GM12878 (cell line): ENCODE measurements around the gene DCC. TPM values are rescaled to one million over a fixed set of nuclear protein-coding genes. Genes with fewer than 3 reads are reported as not detected.

Experiments used
- ATAC-seq: fragments of 200-7000 bp; cut with Tn5 transposase; 3 replicates; pipeline ENCODE4 v1.9.1; 2020; ENCODE audit warnings: mild to moderate bottlenecking, moderate library complexity
- BruUV-seq: library from RNA; stranded (reverse); fragments of 400-500 nt; replicated peaks from 2 replicates; lab custom pipeline; 2021; lab: Mats Ljungman, UMichigan
- CTCF ChIA-PET: fragments of 300-600 bp; sonication (Branson Sonifier 250); formaldehyde crosslinking; extraction: SDS; loops from one replicate; lab custom pipeline; 2021; ENCODE audit warnings: inconsistent platforms; lab: Yijun Ruan, JAX
- POLR2A ChIA-PET: fragments of 350-600 bp; formaldehyde crosslinking; extraction: SDS; loops from one replicate; lab custom pipeline; 2021; ENCODE audit warnings: inconsistent platforms; lab: Charles Lee
- RAD21 ChIA-PET: fragments of 300-600 bp; sonication (Branson Sonifier 250); formaldehyde crosslinking; loops from one replicate; lab custom pipeline; 2023; ENCODE audit warnings: antibody characterized with exemption; ENCODE audit not compliant: unreplicated experiment; lab: Charles Lee
- SMC1A ChIA-PET: fragments of 300-600 bp; sonication (Branson Sonifier 250); formaldehyde crosslinking; loops from one replicate; lab custom pipeline; 2023; ENCODE audit not compliant: unreplicated experiment, uncharacterized antibody; lab: Charles Lee
- DNase-seq: peaks from one replicate; pipeline ENCODE4 v3.0.0-alpha.2; 2011; ENCODE audit warnings: low read depth, low spot score
- FAIRE-seq: peaks from 3 replicates; lab custom pipeline; 2011; peaks lifted over from hg19 to GRCh38; lab: Jason Lieb, UNC
- H2AFZ ChIP-seq: 2 replicates; pipeline ENCODE4 v1.6.0; 2011; ENCODE audit warnings: low read depth, low read length, control low read depth; ENCODE audit not compliant: control insufficient read depth
- H3K27ac ChIP-seq: 2 replicates; pipeline ENCODE4 v1.5.1; 2011; ENCODE audit warnings: control low read depth; ENCODE audit not compliant: control insufficient read depth, insufficient read depth
- H3K27me3 ChIP-seq, 2 experiments: replicated peaks in 1 of 2; 2 replicates each; pipeline versions ENCODE4 v1.6.0 to v1.6.1; 2011; ENCODE audit warnings: low read length in 1 of 2; ENCODE audit not compliant: control insufficient read depth in 2 of 2, insufficient read depth in 2 of 2
- H3K36me3 ChIP-seq, 2 experiments: 2 replicates each; pipeline ENCODE4 v1.5.1; 2011; ENCODE audit warnings: low read length in 1 of 2; ENCODE audit not compliant: control insufficient read depth in 2 of 2, insufficient read depth in 2 of 2
- H3K4me1 ChIP-seq: 2 replicates; pipeline ENCODE4 v1.6.1; 2011; ENCODE audit warnings: mild to moderate bottlenecking, low read length, moderate library complexity, mixed read lengths; ENCODE audit not compliant: control insufficient read depth, insufficient read depth
- H3K4me2 ChIP-seq: 2 replicates; pipeline ENCODE4 v1.6.0; 2011; ENCODE audit warnings: control low read depth; ENCODE audit not compliant: control insufficient read depth, insufficient read depth
- H3K4me3 ChIP-seq: fragments of 200-600 bp; sonication (generic); 2 replicates; pipeline ENCODE4 v1.5.1; 2016
- H3K79me2 ChIP-seq: 2 replicates; pipeline ENCODE4 v1.6.0; 2011; ENCODE audit warnings: low read length; ENCODE audit not compliant: control insufficient read depth, insufficient read depth
- H3K9ac ChIP-seq: 2 replicates; pipeline ENCODE4 v1.8.0; 2011; ENCODE audit warnings: low read length, control low read depth, mixed read lengths; ENCODE audit not compliant: control insufficient read depth, insufficient read depth
- H3K9me3 ChIP-seq: replicated peaks from 3 replicates; pipeline ENCODE4 v1.5.1; 2011; ENCODE audit warnings: mild to moderate bottlenecking, low read length; ENCODE audit not compliant: control insufficient read depth, insufficient read depth
- H4K20me1 ChIP-seq: 2 replicates; pipeline ENCODE4 v1.6.0; 2011; ENCODE audit not compliant: control insufficient read depth, insufficient read depth
- BRCA1 ChIP-seq: IDR thresholded peaks from 2 replicates; pipeline ENCODE4 v1.6.1; 2011; ENCODE audit warnings: low read depth, low read length, improper control_type of control experiment
- HCFC1 ChIP-seq: fragments of 150-350 bp; IDR thresholded peaks from 2 replicates; pipeline ENCODE4 v1.6.1; 2014; ENCODE audit warnings: low read length
- POU2F2 ChIP-seq: IDR thresholded peaks from 3 replicates; pipeline ENCODE4 v1.6.1; 2011; ENCODE audit warnings: low read depth, mild to moderate bottlenecking, low read length, borderline replicate concordance
- ZBED1 ChIP-seq: IDR thresholded peaks from 2 replicates; pipeline ENCODE4 v1.6.1; 2016; ENCODE audit warnings: borderline replicate concordance
- ZZZ3 ChIP-seq: IDR thresholded peaks from 2 replicates; pipeline ENCODE4 v1.6.1; 2011; ENCODE audit warnings: low read depth; ENCODE audit not compliant: control insufficient read depth, insufficient read length
- WGBS: methylation state at CpG from one replicate; pipeline ENCODE4 v1.1.6; 2016; ENCODE audit warnings: low lambda C conversion rate; ENCODE audit not compliant: insufficient replicate concordance, insufficient coverage; ENCODE audit errors: missing lambda C conversion rate; 5-methylcytosine and 5-hydroxymethylcytosine counted together
- in situ Hi-C: fragments of 300-500 bp; cut with MboI; formaldehyde crosslinking; loops from 9 replicates; pipeline ENCODE4 v1.14.3; 2018; ENCODE audit warnings: mixed read lengths
- intact Hi-C: fragments of 100-400 bp; cut with micrococcal nuclease; formaldehyde crosslinking; loops from one replicate; pipeline ENCODE4 v1.14.2; 2022; ENCODE audit not compliant: unreplicated experiment
- polyA plus RNA-seq, 11 experiments: library from polyadenylated mRNA; depleted of rRNA in 4 of 11; unstranded in 6 of 11; stranded (reverse) in 5 of 11; fragments of >200 nt; fragmentation: Nextera tagmentation in 4 of 11; fragmentation: Illumina TruSeq in 1 of 11; extraction: Ambion mirVana in 4 of 11; extraction: Trizol in 1 of 11; gene quantifications; 1 replicate in 1 of 11; 2 replicates in 10 of 11; pipeline versions ENCODE4 v1.2.1 to v1.2.3, GENCODE V29; 2011 to 2016; ENCODE audit warnings: inconsistent platforms in 2 of 11, missing spikeins in 2 of 11, low read depth in 1 of 11
- total RNA-seq, 4 experiments: library from RNA; depleted of rRNA in 3 of 4; stranded (reverse); fragments of >200 nt in 3 of 4; fragmentation: Illumina TruSeq in 1 of 4; extraction: Trizol in 1 of 4; gene quantifications; 2 replicates each; pipeline versions ENCODE4 v1.2.1 to v1.2.3, GENCODE V29; 2013 to 2021
- TF ChIP-seq, protein P1 (sequence below): fragments of 450-650 bp; IDR thresholded peaks from 2 replicates; pipeline ENCODE4 v1.6.1; 2016; ENCODE audit warnings: mild to moderate bottlenecking, moderate library complexity, borderline replicate concordance
- TF ChIP-seq, protein P2 (sequence below): fragments of 450-650 bp; IDR thresholded peaks from 2 replicates; pipeline ENCODE4 v1.6.1; 2017; ENCODE audit warnings: mild to moderate bottlenecking
- TF ChIP-seq, protein P3 (sequence below): fragments of 450-650 bp; IDR thresholded peaks from 2 replicates; pipeline ENCODE4 v1.6.1; 2018; ENCODE audit warnings: borderline replicate concordance, mild to moderate bottlenecking; ENCODE audit not compliant: partially characterized antibody

DCC gene
- total and polyA plus RNA-seq, 10 of the 15 experiments (the other 5 are each of a cell fraction or from before 2014, with no cell fraction given), result 0.01 TPM; not detected in 9

DNA sequence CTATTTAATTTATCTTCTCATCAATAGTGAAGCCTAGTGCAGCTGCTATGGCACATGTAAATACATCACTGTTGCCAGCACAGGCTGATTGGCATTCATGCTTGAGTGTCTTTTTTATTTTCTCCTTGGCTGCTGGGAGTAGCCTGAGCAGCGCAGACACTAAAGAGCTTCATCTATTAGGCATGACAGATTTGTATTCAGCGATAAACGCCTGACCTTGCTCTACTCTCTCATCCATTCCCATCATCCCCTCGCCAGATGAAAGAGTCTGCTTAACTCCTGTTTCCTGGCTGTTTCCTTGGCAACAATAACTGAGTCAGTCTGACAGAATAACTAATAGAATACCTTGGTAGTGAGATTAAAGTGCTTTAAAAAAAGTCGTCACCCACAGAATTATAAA, 753.6 kb downstream of the DCC start (continued):
- TF ChIP-seq, protein P1, sequence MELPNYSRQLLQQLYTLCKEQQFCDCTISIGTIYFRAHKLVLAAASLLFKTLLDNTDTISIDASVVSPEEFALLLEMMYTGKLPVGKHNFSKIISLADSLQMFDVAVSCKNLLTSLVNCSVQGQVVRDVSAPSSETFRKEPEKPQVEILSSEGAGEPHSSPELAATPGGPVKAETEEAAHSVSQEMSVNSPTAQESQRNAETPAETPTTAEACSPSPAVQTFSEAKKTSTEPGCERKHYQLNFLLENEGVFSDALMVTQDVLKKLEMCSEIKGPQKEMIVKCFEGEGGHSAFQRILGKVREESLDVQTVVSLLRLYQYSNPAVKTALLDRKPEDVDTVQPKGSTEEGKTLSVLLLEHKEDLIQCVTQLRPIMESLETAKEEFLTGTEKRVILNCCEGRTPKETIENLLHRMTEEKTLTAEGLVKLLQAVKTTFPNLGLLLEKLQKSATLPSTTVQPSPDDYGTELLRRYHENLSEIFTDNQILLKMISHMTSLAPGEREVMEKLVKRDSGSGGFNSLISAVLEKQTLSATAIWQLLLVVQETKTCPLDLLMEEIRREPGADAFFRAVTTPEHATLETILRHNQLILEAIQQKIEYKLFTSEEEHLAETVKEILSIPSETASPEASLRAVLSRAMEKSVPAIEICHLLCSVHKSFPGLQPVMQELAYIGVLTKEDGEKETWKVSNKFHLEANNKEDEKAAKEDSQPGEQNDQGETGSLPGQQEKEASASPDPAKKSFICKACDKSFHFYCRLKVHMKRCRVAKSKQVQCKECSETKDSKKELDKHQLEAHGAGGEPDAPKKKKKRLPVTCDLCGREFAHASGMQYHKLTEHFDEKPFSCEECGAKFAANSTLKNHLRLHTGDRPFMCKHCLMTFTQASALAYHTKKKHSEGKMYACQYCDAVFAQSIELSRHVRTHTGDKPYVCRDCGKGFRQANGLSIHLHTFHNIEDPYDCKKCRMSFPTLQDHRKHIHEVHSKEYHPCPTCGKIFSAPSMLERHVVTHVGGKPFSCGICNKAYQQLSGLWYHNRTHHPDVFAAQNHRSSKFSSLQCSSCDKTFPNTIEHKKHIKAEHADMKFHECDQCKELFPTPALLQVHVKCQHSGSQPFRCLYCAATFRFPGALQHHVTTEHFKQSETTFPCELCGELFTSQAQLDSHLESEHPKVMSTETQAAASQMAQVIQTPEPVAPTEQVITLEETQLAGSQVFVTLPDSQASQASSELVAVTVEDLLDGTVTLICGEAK, result no peak

DNA sequence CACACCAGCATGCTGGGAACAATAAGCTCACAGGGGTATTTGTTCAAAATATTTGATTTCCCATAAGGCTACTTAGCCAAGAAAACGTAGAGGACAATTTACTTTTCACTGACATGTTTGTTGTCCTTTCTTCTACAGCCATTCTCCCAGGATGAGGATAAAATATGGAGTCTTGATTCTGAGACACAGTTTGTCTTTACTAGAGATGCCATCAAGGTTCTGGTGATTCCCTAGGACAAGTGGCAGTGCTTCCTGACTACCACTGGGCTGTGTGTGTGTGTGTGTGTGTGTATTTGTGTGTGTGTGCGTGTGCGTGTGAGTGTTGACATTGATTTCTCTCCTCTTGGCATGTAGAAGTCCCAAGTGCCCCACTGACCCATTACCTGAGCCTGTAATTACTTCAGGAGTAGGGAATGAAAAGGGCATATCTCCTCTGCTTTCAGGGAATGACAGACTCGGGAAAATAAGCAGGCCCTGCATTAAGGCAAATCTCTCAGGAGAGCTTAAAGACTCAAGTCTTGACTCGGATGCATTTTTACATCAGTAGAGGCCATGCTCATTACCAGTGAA, 761.6 kb downstream of the DCC start:
- POLR2A ChIA-PET, result no interaction called here
- H3K4me1 ChIP-seq, result no peaks in the 10 kb centered on the region
- in situ Hi-C loops (no loop called here), intact Hi-C loops (no loop called here)
- H3K27me3 ChIP-seq, result no peaks in the 10 kb centered on the region
- H2AFZ ChIP-seq, result no peak overlapping the region
- no peaks in the 10 kb centered on the region for H4K20me1 ChIP-seq
- no TSS peak for BruUV-seq
- SMC1A ChIA-PET, result interaction anchor here (1.1 kb wide), 1 partner anchor 79 kb away, joined by 3 read pairs; no protein-coding TSS in a partner anchor
- CTCF ChIA-PET, result interaction anchor here (0.7 kb wide), 1 partner anchor 1017 kb away, joined by 4 read pairs; no protein-coding TSS in a partner anchor
- H3K4me3 ChIP-seq, result no peak overlapping the region
- H3K79me2 ChIP-seq, result no peaks in the 10 kb centered on the region
- TF ChIP-seq, protein P2, sequence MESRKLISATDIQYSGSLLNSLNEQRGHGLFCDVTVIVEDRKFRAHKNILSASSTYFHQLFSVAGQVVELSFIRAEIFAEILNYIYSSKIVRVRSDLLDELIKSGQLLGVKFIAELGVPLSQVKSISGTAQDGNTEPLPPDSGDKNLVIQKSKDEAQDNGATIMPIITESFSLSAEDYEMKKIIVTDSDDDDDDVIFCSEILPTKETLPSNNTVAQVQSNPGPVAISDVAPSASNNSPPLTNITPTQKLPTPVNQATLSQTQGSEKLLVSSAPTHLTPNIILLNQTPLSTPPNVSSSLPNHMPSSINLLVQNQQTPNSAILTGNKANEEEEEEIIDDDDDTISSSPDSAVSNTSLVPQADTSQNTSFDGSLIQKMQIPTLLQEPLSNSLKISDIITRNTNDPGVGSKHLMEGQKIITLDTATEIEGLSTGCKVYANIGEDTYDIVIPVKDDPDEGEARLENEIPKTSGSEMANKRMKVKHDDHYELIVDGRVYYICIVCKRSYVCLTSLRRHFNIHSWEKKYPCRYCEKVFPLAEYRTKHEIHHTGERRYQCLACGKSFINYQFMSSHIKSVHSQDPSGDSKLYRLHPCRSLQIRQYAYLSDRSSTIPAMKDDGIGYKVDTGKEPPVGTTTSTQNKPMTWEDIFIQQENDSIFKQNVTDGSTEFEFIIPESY, result no peak
- no peak for TF ChIP-seq POU2F2
- no peak for TF ChIP-seq HCFC1
- TF ChIP-seq ZBED1, result no peak
- TF ChIP-seq BRCA1, result no peak
- TF ChIP-seq ZZZ3, result no peak
- TF ChIP-seq, protein P3, sequence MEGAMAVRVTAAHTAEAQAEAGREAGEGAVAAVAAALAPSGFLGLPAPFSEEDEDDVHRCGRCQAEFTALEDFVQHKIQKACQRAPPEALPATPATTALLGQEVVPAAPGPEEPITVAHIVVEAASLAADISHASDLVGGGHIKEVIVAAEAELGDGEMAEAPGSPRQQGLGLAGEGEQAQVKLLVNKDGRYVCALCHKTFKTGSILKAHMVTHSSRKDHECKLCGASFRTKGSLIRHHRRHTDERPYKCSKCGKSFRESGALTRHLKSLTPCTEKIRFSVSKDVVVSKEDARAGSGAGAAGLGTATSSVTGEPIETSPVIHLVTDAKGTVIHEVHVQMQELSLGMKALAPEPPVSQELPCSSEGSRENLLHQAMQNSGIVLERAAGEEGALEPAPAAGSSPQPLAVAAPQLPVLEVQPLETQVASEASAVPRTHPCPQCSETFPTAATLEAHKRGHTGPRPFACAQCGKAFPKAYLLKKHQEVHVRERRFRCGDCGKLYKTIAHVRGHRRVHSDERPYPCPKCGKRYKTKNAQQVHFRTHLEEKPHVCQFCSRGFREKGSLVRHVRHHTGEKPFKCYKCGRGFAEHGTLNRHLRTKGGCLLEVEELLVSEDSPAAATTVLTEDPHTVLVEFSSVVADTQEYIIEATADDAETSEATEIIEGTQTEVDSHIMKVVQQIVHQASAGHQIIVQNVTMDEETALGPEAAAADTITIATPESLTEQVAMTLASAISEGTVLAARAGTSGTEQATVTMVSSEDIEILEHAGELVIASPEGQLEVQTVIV, result no peak
- H3K9ac ChIP-seq, result no peak overlapping the region
- WGBS, result 21% methylated on average over 5 of the region's 5 CpGs
- no peaks in the 10 kb centered on the region for H3K9me3 ChIP-seq
- no peak for ATAC-seq
- no peak overlapping the region for H3K4me2 ChIP-seq
- no peak for FAIRE-seq
- no peak for DNase-seq
- H3K27ac ChIP-seq, result no peak overlapping the region
- H3K36me3 ChIP-seq, result no peaks in the 10 kb centered on the region
- RAD21 ChIA-PET, result no interaction called here
